Measurements from ENCODE around the gene SPIN2B.

The SPIN2B gene

DNA sequence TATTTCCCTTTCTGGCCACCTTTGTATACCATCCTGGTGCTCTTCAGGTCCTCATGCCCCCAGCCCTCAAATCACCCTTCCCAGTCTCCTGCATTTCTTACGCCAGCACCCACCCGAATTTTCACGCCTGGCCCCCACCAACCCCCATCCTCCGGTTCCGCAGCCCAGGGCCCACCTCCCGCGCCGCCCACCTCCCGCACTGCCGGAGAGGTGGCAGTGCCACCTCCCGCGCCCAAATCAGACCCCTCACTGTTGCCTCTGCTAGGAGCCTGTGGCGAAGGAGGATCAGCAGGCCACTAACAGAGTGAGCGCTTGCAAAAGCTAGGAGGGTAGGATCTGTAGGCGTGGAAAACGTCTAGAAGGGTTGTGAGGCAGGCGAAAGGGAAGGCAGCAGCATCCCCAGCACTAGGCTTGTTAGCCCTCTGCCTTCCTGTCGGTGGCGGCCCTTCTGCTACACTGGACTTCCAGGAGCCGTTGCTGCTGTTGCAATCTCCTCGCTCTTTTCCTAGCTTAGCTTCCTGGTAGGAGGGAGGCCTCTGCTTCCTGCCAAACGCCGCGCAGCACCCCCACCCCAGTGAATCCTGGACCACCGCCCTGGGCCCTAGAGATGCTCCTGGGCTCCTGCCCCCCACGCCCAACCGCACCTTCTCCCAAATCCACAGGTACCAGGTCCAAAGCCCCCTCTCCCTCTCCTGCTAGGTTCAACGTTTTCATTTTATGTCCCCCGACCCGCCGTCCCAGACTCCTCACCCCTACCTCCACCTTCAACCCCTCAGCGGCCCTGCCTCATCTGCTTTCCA, 51.0 kb downstream of the SPIN2B start:
- DNase-seq (ENCODE audit: low spot score), result no peak

Data from iPS-NIHi11 (cell line).